ENCODE measurements around the gene CBLN3. TPM values are rescaled to one million over a fixed set of nuclear protein-coding genes. Genes with fewer than 3 reads are reported as not detected.

The CBLN3 gene
- total RNA-seq, 2 experiments from 2014 or later: 1.6 to 1.7 TPM

DNA sequence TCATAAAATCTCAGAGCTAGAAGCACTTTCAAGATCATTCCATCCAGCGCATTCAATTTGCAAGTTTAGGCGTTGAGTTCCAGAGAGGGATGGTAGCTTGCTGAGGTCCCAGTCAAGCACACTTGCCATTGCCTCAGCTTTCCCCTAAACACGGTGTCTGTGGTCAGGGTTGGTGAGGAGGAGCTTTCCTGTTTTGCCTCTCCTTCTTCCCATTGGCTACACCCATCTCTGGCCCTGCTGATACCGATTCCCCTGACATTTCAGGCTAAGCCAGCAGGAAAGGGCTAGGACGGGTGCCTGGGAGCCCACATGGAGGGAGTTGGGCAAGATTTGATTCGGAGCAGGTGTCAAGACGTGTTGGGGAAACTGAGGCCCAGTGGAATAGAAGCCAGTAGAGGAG lies 52.3 kb downstream of the CBLN3 start:
- intact Hi-C loops (cut with DNase I, micrococcal nuclease): no loop called here
- ATAC-seq (ENCODE audit: poor library complexity): no peak
- TF ChIP-seq CTCF (IDR thresholded peaks at IDR 0.05): no peak
- POLR2A ChIA-PET: no interaction called here
- Mint-ChIP-seq H3K4me1 (ENCODE audit: low read depth) (no peaks in the 10 kb centered on the region), H3K27me3 (peaks cover 4% of the 10 kb centered on the region), H3K9me3 (no peaks in the 10 kb centered on the region), H3K4me3 (no peak overlapping the region), H3K36me3 (ENCODE audit: low read depth) (no peaks in the 10 kb centered on the region), H3K27ac (no peak overlapping the region)
- Histone ChIP-seq H3K4me3 (ENCODE audit: low read length) (no peak overlapping the region), H3K27me3 (ENCODE audit: control insufficient read depth in 1 of 2, insufficient read depth in 2 of 2, low read length in 2 of 2) (peaks cover 3 to 4% of the 10 kb centered on the region in 2 experiments), H3K4me1 (ENCODE audit: insufficient read depth, low read length) (no peaks in the 10 kb centered on the region), H3K36me3 (ENCODE audit: insufficient read depth, low read length) (no peaks in the 10 kb centered on the region), H3K27ac (ENCODE audit: low read depth in 1 of 2, low read length in 2 of 2) (no peak overlapping the region), H3K9me3 (ENCODE audit: control insufficient read depth in 1 of 2, insufficient read depth in 1 of 2, low read length in 2 of 2) (no peaks in the 10 kb centered on the region)
- CTCF ChIA-PET: no interaction called here
- DNase-seq: no peak

Other genes starting within 250 kb of the CBLN3 start
- gene IPO4, start 240.9 kb downstream of the CBLN3 start, total RNA-seq: 10 to 100 TPM; 36.6 to 37.9 TPM
- gene TM9SF1, start 234.2 kb downstream of the CBLN3 start, total RNA-seq: 10 to 100 TPM; 12.9 to 13.0 TPM
- under 1 TPM; 0.30 to 0.64 TPM for gene TSSK4, start 224.0 kb downstream of the CBLN3 start, total RNA-seq
- gene CHMP4A, start 216.2 kb downstream of the CBLN3 start, total RNA-seq: 10 to 100 TPM; 73.4 to 80.1 TPM
- 1 to 10 TPM; 3.2 to 3.7 TPM for gene MDP1, start 213.6 kb downstream of the CBLN3 start, total RNA-seq
- 10 to 100 TPM; 42.0 to 43.5 TPM for gene NEDD8, start 197.3 kb downstream of the CBLN3 start, total RNA-seq
- gene GMPR2, start 196.7 kb downstream of the CBLN3 start, total RNA-seq: 10 to 100 TPM; 22.2 to 24.8 TPM
- gene TINF2, start 187.0 kb downstream of the CBLN3 start, total RNA-seq: 100 to 1,000 TPM; 110 to 113 TPM
- gene TGM1, start 166.5 kb downstream of the CBLN3 start, total RNA-seq: 1 to 10 TPM; 3.5 to 3.9 TPM
- 10 to 100 TPM; 52.3 to 55.2 TPM for gene RABGGTA, start 158.1 kb downstream of the CBLN3 start, total RNA-seq
- gene DHRS1, start 129.9 kb downstream of the CBLN3 start, total RNA-seq: 10 to 100 TPM; 21.5 to 23.5 TPM
- gene NOP9, start 129.8 kb downstream of the CBLN3 start, total RNA-seq: 10 to 100 TPM; 25.9 to 27.5 TPM
- gene CIDEB, start 121.7 kb downstream of the CBLN3 start, total RNA-seq: 1 to 10 TPM; 7.4 to 9.2 TPM
- gene LTB4R2, start 119.5 kb downstream of the CBLN3 start, total RNA-seq: 10 to 100 TPM; 16.4 to 18.2 TPM
- gene LTB4R, start 118.2 kb downstream of the CBLN3 start, total RNA-seq: 10 to 100 TPM; 15.6 to 18.3 TPM
- gene ADCY4, start 94.6 kb downstream of the CBLN3 start, total RNA-seq: 1 to 10 TPM; 4.7 to 5.9 TPM
- gene RIPK3, start 89.7 kb downstream of the CBLN3 start, total RNA-seq: 10 to 100 TPM; 18.1 to 18.9 TPM
- not detected for gene NFATC4, start 61.5 kb downstream of the CBLN3 start, total RNA-seq
- under 1 TPM; 0.08 to 0.25 TPM for gene NYNRIN, start 30.7 kb downstream of the CBLN3 start, total RNA-seq
- 100 to 1,000 TPM; 170 to 173 TPM for gene KHNYN, start 286 bp upstream of the CBLN3 start, total RNA-seq
- gene SDR39U1, start 13.1 kb upstream of the CBLN3 start, total RNA-seq: 10 to 100 TPM; 71.7 to 74.7 TPM
- gene CMA1, start 78.6 kb upstream of the CBLN3 start, total RNA-seq: not detected
- gene CTSG, start 146.6 kb upstream of the CBLN3 start, total RNA-seq: not detected
- 1 to 10 TPM in 1 of 2 experiments, under 1 TPM in 1; 0.56 to 1.2 TPM for gene GZMH, start 180.0 kb upstream of the CBLN3 start, total RNA-seq
- gene GZMB, start 204.5 kb upstream of the CBLN3 start, total RNA-seq: 1 to 10 TPM; 2.4 to 2.9 TPM